ENCODE measurements around the gene ANO4.

Gene ANO4

DNA sequence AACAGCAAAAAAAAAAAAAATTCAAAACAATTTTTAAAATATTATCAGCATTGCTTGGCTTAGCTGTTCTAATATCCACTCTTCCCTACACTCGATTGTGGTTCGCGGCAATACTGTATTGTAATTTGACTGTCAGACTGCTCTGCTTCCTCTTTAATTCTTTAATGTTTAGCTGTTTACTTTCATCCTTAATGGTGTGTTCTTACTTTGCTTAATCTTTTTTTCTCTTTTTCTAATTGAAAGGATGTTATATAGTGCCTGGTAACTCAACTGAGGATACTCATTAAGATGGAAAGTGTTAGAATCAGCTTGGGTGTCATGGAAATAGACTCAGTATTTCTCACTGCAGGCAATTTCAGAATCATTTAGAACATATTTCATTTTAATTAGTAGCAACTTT, 2.0 kb downstream of the ANO4 start:
- Mint-ChIP-seq H3K9me3 (no peaks in the 10 kb centered on the region), H3K4me3 (no peak overlapping the region), H3K27me3 (peaks cover 19% of the 10 kb centered on the region), H3K4me1 (no peaks in the 10 kb centered on the region), H3K27ac (no peak overlapping the region), H3K36me3 (no peaks in the 10 kb centered on the region)
- no peak for ATAC-seq

DNA sequence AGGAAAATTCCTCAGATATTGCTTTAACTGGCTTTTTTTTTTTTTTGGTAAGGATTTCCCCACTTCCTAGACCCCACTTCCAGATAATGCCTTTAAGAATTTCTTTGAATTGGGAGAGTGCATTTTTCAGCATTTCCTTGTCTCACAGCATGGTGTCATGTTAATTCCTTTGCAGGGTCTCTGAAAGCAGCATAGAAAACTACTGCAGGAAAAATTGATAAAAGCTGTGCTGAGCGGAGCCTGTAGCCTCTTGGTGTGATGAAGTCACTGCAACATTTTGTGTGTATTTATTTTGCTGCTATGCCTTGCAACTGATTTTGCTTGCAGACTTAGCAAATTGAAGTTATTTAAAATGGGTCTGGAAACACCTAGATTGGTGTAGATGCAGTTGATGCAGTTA, 2.7 kb downstream of the ANO4 start:
- no peaks in the 10 kb centered on the region for H3K9me3 Mint-ChIP-seq
- no peak for ATAC-seq
- no peaks in the 10 kb centered on the region for H3K4me1 Mint-ChIP-seq
- no peaks in the 10 kb centered on the region for H3K36me3 Mint-ChIP-seq
- no peak overlapping the region for H3K4me3 Mint-ChIP-seq
- peaks cover 19% of the 10 kb centered on the region for H3K27me3 Mint-ChIP-seq
- no peak overlapping the region for H3K27ac Mint-ChIP-seq

DNA sequence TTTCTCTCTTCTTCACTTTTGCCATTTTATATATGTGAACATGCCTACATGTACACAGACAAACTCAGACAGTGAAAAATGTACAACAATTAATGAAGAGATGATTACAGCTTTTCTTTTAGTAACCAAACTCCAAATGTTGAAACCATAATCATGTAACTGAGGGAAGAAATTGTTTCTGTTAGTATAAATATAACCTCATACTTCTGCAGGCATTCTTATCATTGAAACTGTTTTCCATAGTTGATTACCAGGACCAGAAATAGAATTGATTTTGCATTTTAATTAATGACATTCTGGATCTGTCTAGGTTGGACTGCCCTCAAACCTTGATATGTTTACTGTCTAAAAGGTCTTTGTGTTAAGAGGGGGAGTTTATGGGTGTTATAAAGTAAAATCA, 3.2 kb downstream of the ANO4 start:
- no peaks in the 10 kb centered on the region for H3K36me3 Mint-ChIP-seq
- no peaks in the 10 kb centered on the region for H3K9me3 Mint-ChIP-seq
- H3K27ac Mint-ChIP-seq: no peak overlapping the region
- H3K4me3 Mint-ChIP-seq: no peak overlapping the region
- ATAC-seq: no peak
- peaks cover 19% of the 10 kb centered on the region for H3K27me3 Mint-ChIP-seq
- H3K4me1 Mint-ChIP-seq: no peaks in the 10 kb centered on the region

DNA sequence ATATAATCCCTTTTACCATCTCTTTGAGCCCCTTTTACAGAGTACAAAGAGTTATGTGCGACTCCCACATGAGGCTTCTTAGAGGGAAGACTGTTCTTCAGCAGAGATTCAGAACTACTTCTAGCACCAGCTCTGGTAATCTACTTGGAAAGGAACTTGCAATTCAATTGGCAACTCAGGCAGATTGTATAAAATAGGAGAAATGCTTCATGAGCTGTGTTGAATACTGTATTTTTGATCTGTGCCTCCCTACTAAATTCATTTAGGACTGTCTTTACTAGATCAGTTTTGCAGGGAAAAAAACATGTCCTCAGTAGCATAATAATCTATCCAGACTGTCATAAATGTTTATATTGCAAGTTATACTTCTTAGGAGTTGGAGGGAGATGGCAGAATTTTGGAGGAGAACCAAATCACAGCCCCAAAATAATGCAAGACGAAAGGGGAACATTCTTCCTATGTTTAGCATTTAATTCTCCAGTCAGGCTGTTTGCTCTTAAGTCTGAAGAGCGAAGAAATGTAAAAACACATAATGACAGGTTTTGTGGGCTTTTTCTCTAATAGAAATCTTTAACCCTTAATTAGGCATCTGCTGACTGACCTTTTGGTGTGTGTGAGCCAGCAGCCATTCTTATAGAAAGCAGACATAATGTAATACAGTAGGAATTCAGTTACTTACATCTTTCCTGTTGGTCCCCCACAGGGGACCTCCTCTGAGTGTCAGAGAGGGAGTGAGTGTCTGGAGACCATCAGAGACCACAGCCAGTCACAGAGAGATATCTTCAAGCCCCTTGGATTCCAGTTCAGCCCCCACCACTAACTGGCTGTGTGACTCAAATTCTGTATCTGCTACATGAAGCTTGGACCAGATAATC, 3.9 kb downstream of the ANO4 start:
- ATAC-seq: no peak
- Mint-ChIP-seq H3K36me3 (no peaks in the 10 kb centered on the region), H3K27me3 (peaks cover 19% of the 10 kb centered on the region), H3K27ac (no peak overlapping the region), H3K4me3 (no peak overlapping the region), H3K9me3 (no peaks in the 10 kb centered on the region), H3K4me1 (no peaks in the 10 kb centered on the region)

DNA sequence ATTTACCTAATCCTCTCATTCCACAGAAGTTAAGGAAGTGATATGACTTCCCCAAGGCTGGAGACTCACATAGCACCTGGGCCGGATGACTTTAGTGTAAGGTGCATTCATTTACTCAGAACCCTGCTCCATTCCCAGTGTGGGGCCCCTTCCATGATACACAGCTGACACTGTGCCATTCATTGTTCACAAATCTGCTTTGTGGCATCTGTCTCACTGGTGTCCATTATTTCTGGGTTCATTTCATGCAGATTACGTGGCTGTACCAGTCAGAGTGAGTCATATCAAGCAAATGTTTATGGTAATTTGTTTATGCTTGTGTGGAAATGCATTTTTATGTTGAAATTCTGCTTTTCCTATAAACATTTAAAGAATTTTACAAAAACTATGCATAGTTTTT, 5.2 kb downstream of the ANO4 start:
- Mint-ChIP-seq H3K4me3 (no peak overlapping the region), H3K9me3 (peaks cover 4% of the 10 kb centered on the region), H3K4me1 (no peaks in the 10 kb centered on the region), H3K27me3 (peaks cover 12% of the 10 kb centered on the region), H3K36me3 (no peaks in the 10 kb centered on the region), H3K27ac (no peak overlapping the region)
- ATAC-seq: no peak

DNA sequence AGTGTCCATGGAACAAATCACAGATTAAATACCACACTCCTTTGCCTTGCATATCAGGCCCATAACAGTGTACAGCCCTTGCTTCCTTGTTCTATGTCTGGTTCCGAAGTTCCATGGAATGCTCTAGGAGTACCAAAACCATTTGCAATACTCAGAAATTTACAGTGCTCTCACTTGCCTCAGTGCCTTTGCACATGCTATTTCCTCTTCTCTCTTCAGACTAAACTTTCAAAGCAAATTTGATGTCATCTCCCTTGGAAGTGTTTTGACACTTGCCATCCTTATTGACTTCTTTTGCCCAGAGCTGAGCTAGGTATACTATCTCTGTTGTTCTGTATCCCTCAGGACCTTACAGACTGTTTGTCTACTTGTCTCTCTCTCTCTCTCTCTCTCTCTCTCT, 6.1 kb downstream of the ANO4 start:
- Mint-ChIP-seq H3K27ac (no peak overlapping the region), H3K4me3 (no peak overlapping the region), H3K36me3 (no peaks in the 10 kb centered on the region), H3K4me1 (no peaks in the 10 kb centered on the region), H3K27me3 (peaks cover 3% of the 10 kb centered on the region), H3K9me3 (peaks cover 13% of the 10 kb centered on the region)
- no peak for ATAC-seq

DNA sequence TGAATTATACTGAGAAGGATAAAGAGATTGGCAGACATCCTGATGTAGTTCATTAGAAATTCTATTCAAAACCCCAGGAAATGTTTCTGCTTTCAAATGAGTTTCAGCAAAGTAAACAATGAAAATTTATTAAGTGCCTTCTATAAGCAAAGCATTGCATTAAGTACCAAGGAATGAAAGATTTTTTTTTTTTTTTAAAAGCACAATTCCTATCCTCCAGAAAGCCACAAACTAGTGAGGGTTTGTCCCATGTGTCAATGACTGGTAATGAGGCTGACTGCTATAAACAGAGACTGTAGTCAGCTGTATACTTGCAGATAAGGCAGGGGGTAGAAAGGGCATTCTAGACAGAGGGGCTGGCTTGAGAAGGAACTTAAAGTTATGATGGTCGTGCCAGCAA, 6.7 kb downstream of the ANO4 start:
- Mint-ChIP-seq H3K4me3 (no peak overlapping the region), H3K9me3 (peaks cover 14% of the 10 kb centered on the region), H3K27me3 (no peaks in the 10 kb centered on the region), H3K4me1 (no peaks in the 10 kb centered on the region), H3K36me3 (no peaks in the 10 kb centered on the region), H3K27ac (no peak overlapping the region)
- ATAC-seq: no peak

DNA sequence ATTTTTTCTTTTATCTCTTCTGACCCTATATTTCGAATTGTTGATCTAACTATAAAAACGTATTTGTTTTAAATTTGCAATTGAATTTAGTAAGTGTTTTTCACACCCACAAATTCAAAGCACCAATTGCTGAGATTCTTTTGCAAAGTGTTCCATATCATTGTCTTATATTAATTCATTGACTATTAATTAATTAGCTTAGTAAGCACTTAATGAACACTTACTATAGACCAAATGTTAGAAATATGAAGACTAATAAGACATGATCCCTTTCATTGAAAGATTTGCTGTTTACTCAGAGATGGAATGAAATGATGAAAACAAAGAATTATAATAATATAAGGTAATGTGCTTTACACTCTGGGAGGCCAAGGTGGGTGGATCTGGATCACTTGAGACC, 14.2 kb downstream of the ANO4 start:
- Mint-ChIP-seq H3K27ac (no peak overlapping the region), H3K36me3 (no peaks in the 10 kb centered on the region), H3K4me3 (no peak overlapping the region), H3K27me3 (no peaks in the 10 kb centered on the region), H3K4me1 (no peaks in the 10 kb centered on the region), H3K9me3 (peaks cover 25% of the 10 kb centered on the region)
- ATAC-seq: no peak

DNA sequence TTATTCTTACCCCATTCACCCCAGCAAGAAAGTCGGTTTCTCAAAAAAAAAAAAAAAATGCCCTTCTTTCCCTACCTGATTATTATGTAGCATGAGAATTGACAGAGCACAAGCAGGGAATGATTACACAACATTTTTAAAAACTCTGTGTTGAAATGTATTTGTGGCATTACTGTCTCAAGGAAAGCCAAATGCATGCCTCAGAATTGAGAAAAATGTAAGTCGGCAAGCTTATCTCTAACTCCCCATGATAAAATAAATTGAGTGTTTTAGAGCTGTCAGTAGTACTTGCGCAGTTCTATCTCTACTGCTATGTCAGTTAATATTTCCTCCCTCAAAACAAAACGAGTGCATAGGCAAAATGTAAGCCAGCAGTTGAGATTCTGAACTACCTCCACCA, 25.7 kb downstream of the ANO4 start:
- H3K27ac Mint-ChIP-seq: no peak overlapping the region
- no peaks in the 10 kb centered on the region for H3K9me3 Mint-ChIP-seq
- ATAC-seq: no peak
- no peak overlapping the region for H3K4me3 Mint-ChIP-seq
- H3K36me3 Mint-ChIP-seq: no peaks in the 10 kb centered on the region
- H3K4me1 Mint-ChIP-seq: no peaks in the 10 kb centered on the region
- no peaks in the 10 kb centered on the region for H3K27me3 Mint-ChIP-seq

DNA sequence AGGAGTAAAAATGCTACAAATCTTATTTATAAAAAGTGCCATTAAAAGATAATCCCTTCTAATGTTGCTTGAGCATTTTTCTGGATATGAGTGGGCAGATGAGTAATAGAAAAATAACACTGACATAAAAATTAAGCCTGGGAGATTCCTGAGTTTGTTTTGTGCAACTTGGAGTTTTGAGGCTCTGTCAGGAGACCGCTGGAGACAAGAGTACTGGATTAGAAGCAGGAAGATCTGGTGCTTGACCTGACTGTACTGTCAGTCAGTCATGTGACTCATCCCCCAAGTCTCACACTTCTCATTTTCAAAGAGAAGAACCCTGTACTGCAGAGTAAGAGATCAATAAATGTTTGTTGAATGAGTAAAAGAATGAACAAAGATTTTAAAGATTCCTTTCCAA, 29.4 kb downstream of the ANO4 start:
- no peaks in the 10 kb centered on the region for H3K36me3 Mint-ChIP-seq

DNA sequence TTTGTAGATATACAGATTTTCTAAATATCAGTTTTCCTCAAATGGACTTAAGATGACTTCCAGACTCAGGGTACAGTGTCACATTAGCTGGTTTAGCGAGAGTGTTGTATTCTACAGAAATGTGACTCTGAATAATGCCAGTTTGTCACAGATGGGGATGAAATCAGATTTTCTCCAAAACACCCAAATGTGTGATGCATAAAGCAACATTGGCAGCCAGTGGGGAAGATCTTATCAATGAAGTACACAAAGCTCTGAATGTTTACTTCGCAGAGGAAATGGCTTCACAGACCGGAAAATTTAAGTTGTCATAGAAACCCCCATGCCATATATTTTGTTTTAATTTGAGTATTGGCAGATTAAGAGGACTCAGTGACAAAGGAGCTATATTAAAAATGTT, 29.9 kb downstream of the ANO4 start:
- no peak for ATAC-seq
- Mint-ChIP-seq H3K4me1 (no peaks in the 10 kb centered on the region), H3K4me3 (no peak overlapping the region), H3K36me3 (no peaks in the 10 kb centered on the region), H3K9me3 (no peaks in the 10 kb centered on the region), H3K27me3 (no peaks in the 10 kb centered on the region), H3K27ac (no peak overlapping the region)

More for the DNA sequence above, 29.4 kb downstream of the ANO4 start:
- H3K4me3 Mint-ChIP-seq: no peak overlapping the region
- no peaks in the 10 kb centered on the region for H3K9me3 Mint-ChIP-seq
- H3K4me1 Mint-ChIP-seq: no peaks in the 10 kb centered on the region
- no peaks in the 10 kb centered on the region for H3K27me3 Mint-ChIP-seq
- H3K27ac Mint-ChIP-seq: no peak overlapping the region
- no peak for ATAC-seq

DNA sequence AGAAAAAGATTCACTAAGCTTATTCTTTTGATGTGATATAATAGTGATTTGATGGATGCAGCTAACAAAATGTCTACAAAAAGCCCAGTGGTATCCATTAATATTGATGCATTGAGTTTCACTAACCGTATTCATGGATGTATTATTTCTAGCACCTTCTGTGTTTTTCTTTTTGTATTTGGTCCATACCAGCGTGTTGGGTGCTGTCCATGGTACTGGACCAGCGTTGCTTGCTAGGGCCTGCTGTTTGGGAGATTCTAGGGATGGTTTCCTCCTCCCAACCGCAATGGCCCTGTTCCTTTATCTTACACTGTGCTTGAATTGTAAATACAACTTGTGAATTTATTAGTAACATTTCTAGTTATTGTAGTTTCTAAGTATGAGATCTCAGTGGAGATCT, 31.7 kb downstream of the ANO4 start:
- Mint-ChIP-seq H3K4me1 (no peaks in the 10 kb centered on the region), H3K4me3 (no peak overlapping the region), H3K9me3 (no peaks in the 10 kb centered on the region), H3K27ac (no peak overlapping the region), H3K27me3 (no peaks in the 10 kb centered on the region), H3K36me3 (no peaks in the 10 kb centered on the region)
- ATAC-seq: no peak

DNA sequence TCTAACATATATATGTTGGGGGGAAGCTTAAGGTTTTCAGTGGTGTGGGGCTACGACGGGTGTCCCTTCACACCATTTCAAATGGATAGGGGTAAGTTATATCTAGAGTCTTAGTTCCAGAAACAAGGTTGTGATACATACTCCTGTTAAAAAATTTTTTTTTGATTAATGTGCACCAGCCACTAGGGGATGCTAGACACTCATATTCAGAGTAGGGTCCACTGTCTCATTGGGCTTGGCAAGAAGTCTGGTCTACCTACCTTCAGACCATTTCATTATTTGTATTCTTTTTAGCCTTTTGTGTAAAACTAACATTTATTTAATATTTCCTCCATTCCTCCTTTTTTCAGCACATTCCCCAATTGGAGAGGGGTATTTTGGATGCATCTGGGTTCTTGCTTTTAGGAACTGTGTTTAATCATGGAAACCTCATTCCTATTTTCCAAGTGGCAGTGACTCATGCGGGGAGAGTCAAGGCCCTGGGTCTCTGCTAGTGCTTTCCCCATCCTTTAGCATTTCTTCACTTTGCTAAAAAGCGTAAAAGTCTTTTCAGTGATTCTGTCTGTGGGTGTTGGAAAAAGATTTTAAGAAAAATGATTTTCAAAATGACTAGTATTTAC, 33.4 kb downstream of the ANO4 start:
- ATAC-seq: no peak
- no peaks in the 10 kb centered on the region for H3K27me3 Mint-ChIP-seq
- H3K9me3 Mint-ChIP-seq: no peaks in the 10 kb centered on the region
- no peak overlapping the region for H3K27ac Mint-ChIP-seq
- no peak overlapping the region for H3K4me3 Mint-ChIP-seq
- no peaks in the 10 kb centered on the region for H3K36me3 Mint-ChIP-seq
- H3K4me1 Mint-ChIP-seq: no peaks in the 10 kb centered on the region

DNA sequence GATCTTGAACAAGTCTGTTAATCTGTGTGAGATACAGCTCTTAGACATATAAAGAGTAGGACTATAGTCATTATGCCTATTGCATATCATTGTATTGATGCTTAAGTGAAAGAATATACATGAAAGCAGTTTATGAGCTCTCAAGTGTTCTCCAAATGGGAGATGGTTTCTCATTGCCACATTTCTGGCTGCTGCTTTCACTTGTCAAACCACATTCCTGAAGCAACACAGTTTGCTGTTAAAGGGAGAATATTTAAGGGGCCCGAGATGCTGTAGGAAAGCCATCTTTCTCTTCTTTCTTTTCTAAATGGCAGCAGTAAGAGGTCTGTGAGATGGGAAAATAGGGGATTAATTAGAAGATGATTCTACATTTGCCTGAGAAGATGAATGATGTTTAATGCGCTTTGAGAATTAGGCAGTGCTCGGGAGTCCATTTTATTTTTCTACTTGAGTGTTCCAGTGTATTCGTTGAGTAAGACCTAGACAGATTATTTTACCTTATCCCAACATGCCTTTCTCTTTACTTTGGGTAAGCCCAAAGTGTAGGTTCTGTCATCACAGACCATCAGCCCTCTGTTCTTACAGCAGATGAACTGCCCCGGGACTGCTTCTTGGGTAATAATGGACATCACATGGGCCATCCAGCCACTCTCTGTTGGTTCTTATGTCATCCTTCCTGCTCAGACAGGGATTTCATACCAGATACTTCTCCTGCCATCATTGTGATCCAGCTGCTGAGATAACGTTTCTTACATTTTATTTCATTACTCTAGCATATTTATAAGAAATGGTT, 35.6 kb downstream of the ANO4 start:
- no peaks in the 10 kb centered on the region for H3K27me3 Mint-ChIP-seq
- H3K4me3 Mint-ChIP-seq: no peak overlapping the region
- no peaks in the 10 kb centered on the region for H3K9me3 Mint-ChIP-seq
- no peaks in the 10 kb centered on the region for H3K4me1 Mint-ChIP-seq
- no peak overlapping the region for H3K27ac Mint-ChIP-seq
- ATAC-seq: no peak
- no peaks in the 10 kb centered on the region for H3K36me3 Mint-ChIP-seq

DNA sequence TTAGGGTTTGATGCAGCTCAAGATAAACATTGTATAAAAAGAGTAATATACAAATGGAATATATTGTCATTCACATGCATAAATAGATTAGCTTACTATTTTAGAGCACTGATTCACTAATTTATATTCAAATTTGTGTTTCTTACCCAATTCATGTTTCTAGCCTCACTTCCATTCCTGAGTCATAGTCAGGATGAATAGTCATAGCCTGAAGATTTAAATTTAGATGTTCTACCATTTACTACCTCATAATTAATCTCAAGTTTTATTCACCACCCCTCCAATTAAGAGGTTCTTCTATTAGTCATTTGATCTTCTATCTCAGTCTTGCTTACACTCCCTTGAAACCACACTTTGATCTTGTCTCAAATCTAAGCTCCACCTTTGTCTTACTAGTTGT, 38.7 kb downstream of the ANO4 start:
- Mint-ChIP-seq H3K36me3 (no peaks in the 10 kb centered on the region), H3K9me3 (no peaks in the 10 kb centered on the region), H3K27ac (no peak overlapping the region), H3K4me1 (no peaks in the 10 kb centered on the region), H3K27me3 (no peaks in the 10 kb centered on the region), H3K4me3 (no peak overlapping the region)
- no peak for ATAC-seq

DNA sequence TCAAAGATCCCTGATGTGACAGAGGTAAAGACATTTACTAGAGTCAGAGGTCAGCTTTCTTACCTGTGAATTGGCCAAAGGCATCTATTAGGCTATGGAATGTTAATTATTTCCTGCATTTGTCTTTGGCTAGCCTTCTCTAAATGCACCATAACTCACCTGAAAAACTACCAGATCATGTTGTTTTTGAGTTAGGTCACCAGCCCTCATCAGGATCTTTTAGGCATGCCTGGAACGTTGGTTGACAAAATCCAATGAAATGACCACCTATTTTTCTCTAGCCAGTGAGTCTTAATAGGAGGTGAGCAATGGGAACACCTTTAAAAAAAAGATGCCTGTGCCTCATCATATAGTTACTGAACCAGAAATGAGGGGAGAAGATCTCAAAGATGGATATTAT, 46.2 kb downstream of the ANO4 start:
- peaks cover 11% of the 10 kb centered on the region for H3K9me3 Mint-ChIP-seq
- peaks cover 16% of the 10 kb centered on the region for H3K4me1 Mint-ChIP-seq
- no peaks in the 10 kb centered on the region for H3K27me3 Mint-ChIP-seq
- H3K27ac Mint-ChIP-seq: no peak overlapping the region
- H3K4me3 Mint-ChIP-seq: no peak overlapping the region
- ATAC-seq: no peak
- H3K36me3 Mint-ChIP-seq: no peaks in the 10 kb centered on the region

All from stimulated activated memory B cell treated with anti-CD40 and anti-IgM and Interleukin-4, amounts not matched to agents 10 μg/mL and 1 μg/mL and 100 μg/mL, for 72 hours (primary cell).